C4-2B (cell line): ENCODE results near the gene CTTNBP2NL.
"Not testable (repeated sequence)": the region's sequence is repeated elsewhere in the genome, so short reads cannot be mapped to it uniquely, and the experiment has no call there.

ENCODE experiments used
- H3K27ac ChIP-seq: fragments of 450-650 bp; 2 replicates; pipeline ENCODE4 v1.5.1; 2017
- CTCF ChIP-seq: fragments of 450-650 bp; conservative IDR thresholded peaks from 2 replicates; pipeline ENCODE4 v1.5.1; 2017; ENCODE audit warnings: mild to moderate bottlenecking
- ZFX ChIP-seq: fragments of 450-650 bp; IDR thresholded peaks from 2 replicates; pipeline ENCODE4 v1.6.1; 2017

Gene CTTNBP2NL

GRCh38 chr1:112472142-112472541 is 76.1 kb downstream of the CTTNBP2NL start:
- H3K27ac ChIP-seq = no peak overlapping the region
- TF ChIP-seq ZFX (no peak), CTCF (no peak)

- TF ChIP-seq ZFX (no peak), CTCF (no peak)
- H3K27ac ChIP-seq = no peak overlapping the region
Measured at GRCh38 chr1:112477550-112477949, 81.5 kb downstream of the CTTNBP2NL start.

GRCh38 chr1:112478314-112478713 is 82.3 kb downstream of the CTTNBP2NL start:
- TF ChIP-seq ZFX (no peak), CTCF (no peak)
- no peak overlapping the region for H3K27ac ChIP-seq

- not testable (repeated sequence) for H3K27ac ChIP-seq
Measured at GRCh38 chr1:112486063-112486462, 90.0 kb downstream of the CTTNBP2NL start.

GRCh38 chr1:112487686-112488085 is 91.7 kb downstream of the CTTNBP2NL start:
- not testable (repeated sequence) for H3K27ac ChIP-seq

GRCh38 chr1:112488141-112488540 is 92.1 kb downstream of the CTTNBP2NL start:
- no peak overlapping the region for H3K27ac ChIP-seq
- TF ChIP-seq ZFX = no peak

GRCh38 chr1:112492076-112492475 is 96.1 kb downstream of the CTTNBP2NL start:
- TF ChIP-seq CTCF (no peak), ZFX (no peak)
- no peak overlapping the region for H3K27ac ChIP-seq

GRCh38 chr1:112493351-112493750 is 97.3 kb downstream of the CTTNBP2NL start:
- TF ChIP-seq ZFX = no peak
- no peak for TF ChIP-seq CTCF

GRCh38 chr1:112496290-112496689 is 100.3 kb downstream of the CTTNBP2NL start:
- H3K27ac ChIP-seq = no peak overlapping the region
- TF ChIP-seq CTCF = no peak
- TF ChIP-seq ZFX = no peak

More at GRCh38 chr1:112493351-112493750, 97.3 kb downstream of the CTTNBP2NL start:
- H3K27ac ChIP-seq = no peak overlapping the region
